Aorta (tissue), 5 donors: ENCODE results near the gene TSC22D3. TPM values are rescaled to one million over a fixed set of nuclear protein-coding genes. Genes with fewer than 3 reads are reported as not detected.

ENCODE experiments used
- ATAC-seq: fragments of 200-7000 bp; cut with Tn5 transposase; one replicate; pipeline ENCODE4 v1.9.1; 2022; ENCODE audit warnings: moderate library complexity; ENCODE audit not compliant: low FRiP score
- DNase-seq, 2 donors: peaks; one replicate each; pipeline ENCODE4 v3.0.0-alpha.2; 2020
- H3K27ac ChIP-seq, 2 donors: one replicate each; pipeline ENCODE4 v1.5.1; 2013; ENCODE audit warnings: low read length in 2 of 2, mild to moderate bottlenecking in 2 of 2, moderate library complexity in 2 of 2, control low read depth in 1 of 2, inconsistent platforms in 1 of 2, low read depth in 1 of 2
- H3K27me3 ChIP-seq, 2 donors: one replicate each; pipeline ENCODE4 v1.6.1; 2013; ENCODE audit warnings: control low read depth in 1 of 2, low read length in 1 of 2, mild to moderate bottlenecking in 1 of 2, moderate library complexity in 1 of 2; ENCODE audit not compliant: insufficient read depth in 2 of 2, control insufficient read depth in 1 of 2
- H3K36me3 ChIP-seq, 2 donors: one replicate each; pipeline ENCODE4 v1.6.1; 2013; ENCODE audit warnings: control low read depth in 1 of 2, low read length in 1 of 2, mild to moderate bottlenecking in 1 of 2; ENCODE audit not compliant: insufficient read depth in 2 of 2, control insufficient read depth in 1 of 2
- H3K4me1 ChIP-seq, 2 donors: one replicate each; pipeline ENCODE4 v1.6.1; 2013; ENCODE audit warnings: low read length in 2 of 2, control low read depth in 1 of 2, mild to moderate bottlenecking in 1 of 2, moderate library complexity in 1 of 2; ENCODE audit not compliant: insufficient read depth in 2 of 2, control insufficient read depth in 1 of 2
- H3K4me3 ChIP-seq, 2 donors: one replicate each; pipeline ENCODE4 v1.5.1; 2013; ENCODE audit warnings: low read length in 2 of 2, control low read depth in 1 of 2, mild to moderate bottlenecking in 1 of 2
- H3K9me3 ChIP-seq: one replicate; pipeline ENCODE4 v1.6.1; 2013; ENCODE audit warnings: mild to moderate bottlenecking, low read length; ENCODE audit not compliant: control insufficient read depth
- WGBS, 2 donors: extraction: QIAGEN DNeasy Blood & Tissue Kit; methylation state at CpG; one replicate each; pipeline ENCODE4 v1.1.7; 2013; 5-methylcytosine and 5-hydroxymethylcytosine counted together
- intact Hi-C, 2 donors: fragments of 100-400 bp; cut with DNase I; formaldehyde crosslinking; loops; one replicate each; pipeline versions ENCODE4 v1.14.2 to v1.15.0; 2022
- polyA plus RNA-seq, 2 donors: library from polyadenylated mRNA; stranded (reverse); fragments of 200-250 nt; gene quantifications; one replicate each; pipeline ENCODE4 v1.2.3, GENCODE V29; 2013
- total RNA-seq, 2 donors: library from RNA; stranded (reverse); fragmentation: NEBNext Ultra II Directional; extraction: Animal tissue kit (Norgen Biotek cat#: 25700); gene quantifications; one replicate each; pipeline ENCODE4 v1.2.1, GENCODE V29; 2021
- donor health status: healthy with polysubstance abuse.
- donor health status: Bipolar disorder and iron deficiency.
- donor health status: DM: no; HTN: no; CAD: no.
- donor health status: DM: no; HTN: no; CAD: no.
- donor health status: DM: yes; HTN: yes; CAD: no.

The TSC22D3 gene
- total and polyA plus RNA-seq, 4 donors = 92.1 to 277 (median 246) TPM

GRCh38 chrX:107721966-107722707, 53.5 kb downstream of the TSC22D3 start:
- H3K4me3 ChIP-seq = no peak overlapping the region
- H3K36me3 ChIP-seq = no peaks in the 10 kb centered on the region
- H3K4me1 ChIP-seq = no peaks in the 10 kb centered on the region
- no peak overlapping the region for H3K27ac ChIP-seq
- intact Hi-C loops = no loop called here
- no peak for DNase-seq
- no peaks in the 10 kb centered on the region for H3K27me3 ChIP-seq
- WGBS, 2 donors = 69 to 90% methylated on average over 5 of the region's 5 CpGs
- no peak for ATAC-seq
- H3K9me3 ChIP-seq = no peaks in the 10 kb centered on the region

GRCh38 chrX:107721318-107721717, 54.3 kb downstream of the TSC22D3 start:
- H3K27me3 ChIP-seq = no peaks in the 10 kb centered on the region

GRCh38 chrX:107718156-107718621, 57.4 kb downstream of the TSC22D3 start:
- H3K4me1 ChIP-seq = no peaks in the 10 kb centered on the region
- peak; percentile 76 to 78 for DNase-seq
- no peaks in the 10 kb centered on the region for H3K9me3 ChIP-seq

More at GRCh38 chrX:107721318-107721717, 54.3 kb downstream of the TSC22D3 start:
- DNase-seq (peak in 1 of 2 donors; percentile 67), ATAC-seq (no peak)
- Histone ChIP-seq H3K4me1 (no peaks in the 10 kb centered on the region), H3K9me3 (no peaks in the 10 kb centered on the region), H3K36me3 (no peaks in the 10 kb centered on the region), H3K27ac (no peak overlapping the region), H3K4me3 (no peak overlapping the region)
- WGBS, 2 donors = 72 to 76% methylated on average over 9 of the region's 9 CpGs
- intact Hi-C loops = no loop called here

GRCh38 chrX:107716816-107717700, 58.5 kb downstream of the TSC22D3 start:
- peak; percentile 93 to 94 for DNase-seq
- H3K27ac ChIP-seq = peak overlapping the region; percentile 93 to 100
- intact Hi-C loops = loop anchor here (2.0 to 5.0 kb wide), 2 partner anchors 40 to 60 kb away; no protein-coding TSS in a partner anchor
- H3K27me3 ChIP-seq = no peaks in the 10 kb centered on the region
- no peaks in the 10 kb centered on the region for H3K36me3 ChIP-seq
- 10 to 39% methylated on average over 29 of the region's 29 CpGs for WGBS, 2 donors
- peak overlapping the region; percentile 50 to 92 for H3K4me3 ChIP-seq
- H3K9me3 ChIP-seq = no peaks in the 10 kb centered on the region
- H3K4me1 ChIP-seq = no peaks in the 10 kb centered on the region
- peak; percentile 83 for ATAC-seq

More at GRCh38 chrX:107718156-107718621, 57.4 kb downstream of the TSC22D3 start:
- Histone ChIP-seq H3K27me3 (no peaks in the 10 kb centered on the region), H3K36me3 (no peaks in the 10 kb centered on the region), H3K4me3 (no peak overlapping the region), H3K27ac (peak overlapping the region in 1 of 2 donors; percentile 20)
- ATAC-seq = peak; percentile 61
- intact Hi-C loops = loop anchor here (2.0 to 5.0 kb wide), 3 partner anchors 57 to 61 kb away; partner anchors contain the start of genes NCBP2L (in 1 of the 2) and TSC22D3 (in 1 of the 2)
- WGBS, 2 donors = 41 to 46% methylated on average over 3 of the region's 3 CpGs

- ATAC-seq = peak; percentile 19
- peak overlapping the region; percentile 93 to 100 for H3K27ac ChIP-seq
- WGBS, 2 donors = 1 to 22% methylated on average over 45 to 52 of the region's 52 CpGs
- peak; percentile 57 to 73 for DNase-seq
- H3K36me3 ChIP-seq = no peaks in the 10 kb centered on the region
- H3K4me1 ChIP-seq = peaks cover 0 to 1% of the 10 kb centered on the region in 2 donors
- no peaks in the 10 kb centered on the region for H3K9me3 ChIP-seq
- no peaks in the 10 kb centered on the region for H3K27me3 ChIP-seq
- H3K4me3 ChIP-seq = peak overlapping the region; percentile 50 to 92
- intact Hi-C loops = loop anchor here (2.0 to 5.0 kb wide), 2 partner anchors 39 to 59 kb away; no protein-coding TSS in a partner anchor
Measured at GRCh38 chrX:107716118-107716684, 59.4 kb downstream of the TSC22D3 start.

- WGBS, 2 donors = 6 to 27% methylated on average over 15 of the region's 15 CpGs
- peak overlapping the region; percentile 93 to 100 for H3K27ac ChIP-seq
- peak overlapping the region; percentile 50 to 92 for H3K4me3 ChIP-seq
- intact Hi-C loops = loop anchor here (2.0 to 5.0 kb wide), 2 partner anchors 39 to 58 kb away; no protein-coding TSS in a partner anchor
- no peaks in the 10 kb centered on the region for H3K27me3 ChIP-seq
- H3K4me1 ChIP-seq = peaks cover 0 to 1% of the 10 kb centered on the region in 2 donors
- peak in 1 of 2 donors; percentile 55 for DNase-seq
- no peak for ATAC-seq
- H3K9me3 ChIP-seq = no peaks in the 10 kb centered on the region
- no peaks in the 10 kb centered on the region for H3K36me3 ChIP-seq
Measured at GRCh38 chrX:107715331-107716117, 60.1 kb downstream of the TSC22D3 start.

GRCh38 chrX:107714206-107714891, 61.2 kb downstream of the TSC22D3 start:
- ATAC-seq = no peak

More at GRCh38 chrX:107714206-107714891, 61.2 kb downstream of the TSC22D3 start:
- intact Hi-C loops = loop anchor here in 1 of 2 donors (2.0 kb wide), 1 partner anchor 38 kb away; no protein-coding TSS in a partner anchor
- Histone ChIP-seq H3K27ac (peak overlapping the region in 1 of 2 donors; percentile 100), H3K9me3 (no peaks in the 10 kb centered on the region), H3K4me3 (peak overlapping the region; percentile 50 to 92), H3K36me3 (no peaks in the 10 kb centered on the region), H3K27me3 (no peaks in the 10 kb centered on the region), H3K4me1 (peaks cover 0 to 1% of the 10 kb centered on the region in 2 donors)
- WGBS, 2 donors = 42 to 50% methylated on average over 9 of the region's 9 CpGs
- DNase-seq = peak in 1 of 2 donors; percentile 75
